Gastroesophageal sphincter (tissue), 3 donors: ENCODE measurements around the gene TNFRSF14.

Experiments used
- EP300 ChIP-seq: sonication (generic); formaldehyde crosslinking; IDR thresholded peaks from one replicate; pipeline ENCODE4 v1.6.1; 2017; ENCODE audit warnings: antibody characterized with exemption, mild to moderate bottlenecking
- POLR2A ChIP-seq, 2 donors: fragments of 450-650 bp; IDR thresholded peaks; one replicate each; pipeline ENCODE4 v1.6.1; 2017; ENCODE audit warnings: antibody characterized with exemption in 2 of 2, mild to moderate bottlenecking in 2 of 2, moderate library complexity in 1 of 2
- POLR2AphosphoS5 ChIP-seq: sonication (generic); formaldehyde crosslinking; IDR thresholded peaks from one replicate; pipeline ENCODE4 v1.6.1; 2017; ENCODE audit warnings: antibody characterized with exemption
- TF ChIP-seq, protein P1 (sequence below), 4 experiments: fragments of 200-600 bp in 2 of 4; fragments of 450-650 bp in 2 of 4; sonication (generic) in 1 of 4; IDR thresholded peaks; one replicate each; pipeline ENCODE4 v1.5.1; 2017 to 2019; ENCODE audit warnings: antibody characterized with exemption in 4 of 4, mild to moderate bottlenecking in 2 of 4, moderate library complexity in 2 of 4

DNA sequence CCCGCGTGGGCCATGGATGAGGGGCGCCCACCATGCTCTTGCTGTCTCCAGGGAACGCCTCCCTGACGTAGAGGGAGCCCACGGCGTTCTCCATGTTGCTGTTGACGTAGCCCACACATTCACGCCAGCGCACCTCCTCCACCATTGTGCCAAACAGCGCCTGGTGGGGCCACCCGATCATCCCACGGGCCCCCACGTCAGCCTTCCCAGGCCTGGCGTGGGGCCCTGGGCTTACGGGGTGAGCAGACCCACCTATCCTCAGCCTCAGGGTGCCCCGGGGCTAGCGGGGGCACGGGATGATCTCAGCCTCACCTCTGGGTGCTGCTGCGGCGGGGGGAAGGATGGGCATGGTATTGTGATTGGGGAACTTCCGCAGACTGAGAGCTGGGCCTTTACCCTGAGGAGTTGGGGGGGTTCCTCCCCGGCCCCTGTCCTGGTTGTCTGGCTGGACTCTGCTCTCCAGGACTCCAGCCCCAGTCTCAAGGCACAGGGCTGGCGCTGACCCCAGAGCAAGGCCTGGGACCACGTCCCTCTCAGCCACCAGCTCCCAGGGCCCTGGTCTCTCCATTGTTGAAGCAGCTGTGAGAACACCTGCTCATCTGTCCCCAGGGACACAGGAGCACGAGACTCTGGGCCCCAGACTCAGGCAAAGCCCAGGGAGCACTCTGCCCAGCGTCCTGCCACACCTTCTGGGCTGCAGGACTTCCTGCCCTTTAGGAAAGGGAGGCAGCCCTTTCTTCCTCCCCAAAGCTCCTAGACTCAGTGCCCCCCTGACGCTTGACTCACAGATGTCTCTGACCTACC is 40.6 kb downstream of the TNFRSF14 start:
- TF ChIP-seq POLR2A (IDR thresholded peaks at IDR 0.05) (no peak), POLR2AphosphoS5 (no peak), EP300 (no peak)
- TF ChIP-seq, protein P1, sequence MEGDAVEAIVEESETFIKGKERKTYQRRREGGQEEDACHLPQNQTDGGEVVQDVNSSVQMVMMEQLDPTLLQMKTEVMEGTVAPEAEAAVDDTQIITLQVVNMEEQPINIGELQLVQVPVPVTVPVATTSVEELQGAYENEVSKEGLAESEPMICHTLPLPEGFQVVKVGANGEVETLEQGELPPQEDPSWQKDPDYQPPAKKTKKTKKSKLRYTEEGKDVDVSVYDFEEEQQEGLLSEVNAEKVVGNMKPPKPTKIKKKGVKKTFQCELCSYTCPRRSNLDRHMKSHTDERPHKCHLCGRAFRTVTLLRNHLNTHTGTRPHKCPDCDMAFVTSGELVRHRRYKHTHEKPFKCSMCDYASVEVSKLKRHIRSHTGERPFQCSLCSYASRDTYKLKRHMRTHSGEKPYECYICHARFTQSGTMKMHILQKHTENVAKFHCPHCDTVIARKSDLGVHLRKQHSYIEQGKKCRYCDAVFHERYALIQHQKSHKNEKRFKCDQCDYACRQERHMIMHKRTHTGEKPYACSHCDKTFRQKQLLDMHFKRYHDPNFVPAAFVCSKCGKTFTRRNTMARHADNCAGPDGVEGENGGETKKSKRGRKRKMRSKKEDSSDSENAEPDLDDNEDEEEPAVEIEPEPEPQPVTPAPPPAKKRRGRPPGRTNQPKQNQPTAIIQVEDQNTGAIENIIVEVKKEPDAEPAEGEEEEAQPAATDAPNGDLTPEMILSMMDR (IDR thresholded peaks at IDR 0.05): no peak
